ENCODE data around the gene KIF5A.

KIF5A gene

GRCh38 chr12:57535764-57536596 is 13.9 kb upstream of the KIF5A start:
- DNase-seq = no peak

DNA sequence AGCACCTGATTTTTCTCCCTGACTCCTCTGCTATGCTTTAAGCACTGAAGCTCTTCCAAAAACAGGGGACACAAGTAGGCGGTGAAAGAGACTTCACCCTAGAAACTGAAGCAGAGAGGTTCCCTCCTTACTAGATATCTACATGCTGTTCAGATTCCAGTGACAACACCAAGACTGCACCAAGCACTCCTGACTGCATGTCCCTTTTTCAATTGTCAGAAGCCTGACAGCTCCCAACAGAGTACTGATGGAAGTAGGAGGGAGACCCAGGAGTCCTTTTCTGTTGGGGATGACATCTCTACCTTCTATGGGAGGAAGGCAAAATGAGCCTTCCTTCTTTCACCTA is 13.3 kb upstream of the KIF5A start:
- DNase-seq = no peak

DNA sequence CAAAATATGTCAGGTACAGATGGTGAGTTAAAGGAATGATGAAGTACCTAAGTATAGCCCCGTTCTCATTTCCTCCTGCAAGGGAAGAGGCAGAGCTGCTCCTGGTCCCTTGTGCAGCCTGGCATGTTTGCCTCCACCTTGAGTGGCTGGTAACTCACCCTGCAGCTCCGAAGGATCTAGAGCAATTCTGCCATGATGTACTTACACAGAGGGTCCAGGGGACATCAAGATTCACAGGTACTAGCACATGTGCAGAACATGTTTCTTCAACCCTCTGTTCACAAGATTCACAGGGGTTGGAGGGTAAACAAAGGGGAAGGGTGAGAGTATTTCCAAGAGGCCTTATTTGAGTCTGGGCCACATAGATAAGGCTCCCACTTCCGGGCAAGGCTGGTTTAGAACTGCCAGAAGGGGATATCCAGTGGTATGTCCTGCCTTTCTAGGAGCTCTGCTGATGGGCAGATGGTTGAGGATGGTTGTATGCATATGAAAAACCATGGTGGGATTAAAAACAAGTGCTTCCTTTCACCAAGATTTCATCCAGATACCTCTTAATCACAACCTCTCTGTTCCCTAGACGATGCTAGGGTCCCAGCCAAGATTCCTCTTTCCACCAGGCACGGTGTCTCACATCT is 10.6 kb upstream of the KIF5A start:
- no peak for DNase-seq

- DNase-seq = no peak
Observed at GRCh38 chr12:57541001-57541400, 8.8 kb upstream of the KIF5A start.

- no peak for DNase-seq
Observed at GRCh38 chr12:57541717-57542116, 8.1 kb upstream of the KIF5A start.

DNA sequence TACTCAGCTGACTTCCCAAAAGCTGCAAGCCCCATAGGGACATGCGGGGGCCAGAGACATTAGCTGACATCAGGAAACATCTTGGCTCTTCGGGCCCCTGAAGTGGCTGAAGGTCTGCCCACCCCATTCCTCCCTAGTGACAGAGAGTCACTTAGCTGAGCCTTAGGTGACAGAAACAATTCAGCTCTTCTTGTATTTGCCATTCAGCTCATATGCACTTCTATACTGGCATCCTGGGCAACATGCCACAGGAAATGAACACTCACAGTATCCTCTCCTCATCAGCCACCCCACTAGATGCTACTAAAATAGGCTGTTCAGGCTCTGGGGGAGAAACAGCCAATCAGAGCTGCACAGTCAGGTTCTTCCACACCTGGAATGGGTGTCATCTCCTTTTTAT is 6.3 kb upstream of the KIF5A start:
- peak; percentile 71 for DNase-seq

DNA sequence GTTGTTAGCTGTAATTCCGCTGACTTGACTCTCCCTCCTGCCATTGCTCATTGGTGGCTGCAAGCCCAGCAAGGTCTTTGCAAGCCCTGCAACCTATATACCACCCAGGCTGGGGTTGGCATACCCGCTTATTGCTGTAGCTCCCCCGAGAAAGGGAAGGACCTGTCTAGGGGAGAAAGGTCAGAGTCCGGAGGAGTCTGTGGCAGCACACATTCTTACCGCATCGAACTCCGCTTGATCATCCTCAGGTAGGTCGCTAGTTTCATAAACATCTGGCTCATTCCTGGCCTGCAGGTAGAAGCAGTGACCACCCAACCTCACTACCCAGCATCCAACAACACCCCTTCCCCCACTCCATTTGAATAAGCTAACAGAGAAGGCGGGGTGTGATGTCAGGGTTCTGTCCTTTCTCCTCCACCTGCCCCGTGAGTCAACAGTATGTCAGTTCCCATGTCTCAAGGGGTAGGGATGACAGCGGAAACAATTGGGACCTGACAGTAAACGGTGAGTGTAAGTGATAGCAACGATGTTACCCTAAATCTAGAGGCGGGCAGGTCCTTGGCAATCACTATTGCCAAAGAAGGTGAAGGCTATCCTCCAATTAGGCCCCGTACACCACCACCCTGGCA is 3.9 kb upstream of the KIF5A start:
- peak; percentile 59 for DNase-seq

- peak; percentile 97 for DNase-seq
Observed at GRCh38 chr12:57546438-57547287, 3.2 kb upstream of the KIF5A start, which contains the start of gene DCTN2. TSS of gene DCTN2 (minus strand) at chr12:57547192. CDS start at chr12:57547063, 129 bp downstream.

DNA sequence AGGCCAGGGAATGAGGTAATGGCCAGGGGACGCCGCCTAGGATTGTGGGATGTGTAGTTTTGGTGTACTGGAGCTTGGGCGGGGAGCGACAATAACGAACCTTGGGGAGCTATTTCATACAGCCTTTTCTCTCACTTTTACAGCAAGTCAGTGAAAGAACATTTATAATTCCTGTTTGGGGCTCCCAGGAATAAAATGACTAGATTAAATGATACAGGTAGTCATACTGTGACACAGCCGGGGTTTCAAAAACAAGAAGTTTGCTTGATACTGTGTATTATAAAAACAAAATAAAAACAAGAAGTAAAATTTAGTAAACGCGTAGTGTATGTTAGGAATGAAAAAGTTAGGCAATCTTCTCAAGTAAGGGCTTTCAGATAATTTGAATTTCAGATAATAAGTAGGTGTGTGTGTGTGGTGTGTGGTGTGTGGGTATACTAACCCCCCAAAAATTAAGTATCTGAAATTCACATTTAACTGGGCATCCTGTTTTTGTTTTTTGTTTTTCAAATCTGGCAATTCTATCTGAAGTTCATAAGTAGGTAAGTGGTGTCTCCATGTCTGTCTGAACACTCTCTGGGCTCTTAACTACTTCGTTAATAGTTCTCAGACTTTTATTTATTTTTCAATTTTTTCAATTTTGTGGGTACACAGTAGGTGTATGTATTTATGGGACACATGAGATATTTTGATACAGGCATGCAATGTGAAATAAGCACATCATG is 2.4 kb upstream of the KIF5A start:
- DNase-seq = no peak

- no peak for DNase-seq
Observed at GRCh38 chr12:57548013-57548315, 1.9 kb upstream of the KIF5A start.

DNA sequence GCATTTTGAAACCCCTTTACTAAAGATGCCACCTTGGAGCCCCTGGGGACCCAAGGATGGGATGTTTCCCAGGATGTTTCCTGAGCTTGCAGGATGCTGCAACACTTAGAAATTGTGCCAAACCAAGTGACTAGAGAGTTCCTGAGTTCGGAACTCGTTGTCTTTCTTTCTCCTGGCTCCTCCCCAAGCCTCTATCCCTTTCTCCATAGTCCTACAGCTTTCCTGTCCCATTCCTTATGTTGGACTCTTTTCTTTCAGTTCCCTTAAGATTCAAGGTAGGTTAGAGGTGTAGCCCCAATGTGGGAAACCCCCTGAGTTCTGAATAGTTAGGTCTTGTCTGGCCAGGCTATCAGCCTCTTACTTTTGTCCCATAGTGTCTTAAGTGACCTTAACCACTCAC is 1.4 kb upstream of the KIF5A start:
- no peak for DNase-seq

GRCh38 chr12:57549203-57549908 is 488 bp upstream of the KIF5A start:
- DNase-seq = no peak

- DNase-seq = no peak
Observed at GRCh38 chr12:57550641-57551549, 1.1 kb downstream of the KIF5A start.

DNA sequence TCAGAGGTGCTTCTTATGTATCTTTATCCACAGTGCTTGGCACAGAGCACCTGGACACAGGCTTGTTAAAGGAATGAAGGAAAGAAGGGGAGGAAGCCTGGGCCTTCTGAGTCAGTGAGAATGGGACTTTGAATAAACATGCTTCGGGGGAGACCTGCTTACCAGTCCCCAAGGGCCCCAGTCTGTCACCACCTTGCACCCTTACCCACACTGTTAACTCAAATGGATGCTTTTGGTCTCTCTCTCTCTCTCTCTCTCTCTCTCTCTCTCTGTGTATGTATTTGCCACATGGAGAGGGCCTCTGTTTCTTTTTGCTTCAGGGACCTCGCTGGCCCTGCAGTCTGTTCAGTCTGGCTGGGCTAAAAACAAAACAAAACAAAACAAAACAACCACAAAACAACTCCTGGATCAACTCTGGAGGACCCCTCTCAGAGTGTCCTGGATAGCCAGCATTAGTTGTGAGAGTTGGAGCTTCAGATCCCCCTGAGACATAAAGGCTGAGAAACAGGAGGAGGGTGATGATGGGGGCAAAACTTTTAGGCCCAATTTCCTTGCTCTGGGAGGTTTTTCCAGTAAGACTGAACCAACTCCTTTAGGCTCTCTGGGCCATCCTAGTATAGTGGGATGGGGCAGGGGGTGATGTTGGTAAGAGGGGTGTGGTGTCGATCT is 1.9 kb downstream of the KIF5A start:
- DNase-seq = no peak

DNA sequence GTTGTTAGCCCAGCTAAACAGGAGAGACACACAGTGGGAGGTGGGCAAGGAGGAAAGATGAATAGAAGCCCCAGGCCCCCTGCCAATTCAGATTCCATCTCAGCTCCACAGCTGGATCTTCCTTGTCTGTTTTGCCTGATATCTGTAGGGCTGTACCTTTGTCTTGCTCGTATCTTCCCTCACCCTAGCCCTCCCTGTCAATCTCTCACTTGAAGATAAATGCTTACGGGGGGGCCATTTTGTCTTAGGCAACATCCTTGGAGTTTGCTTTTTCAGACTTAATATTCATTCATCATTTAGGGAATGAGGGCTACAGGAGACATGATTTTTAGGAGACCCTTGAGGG is 2.4 kb downstream of the KIF5A start:
- no peak for DNase-seq

GRCh38 chr12:57552835-57553313 is 3.0 kb downstream of the KIF5A start:
- no peak for DNase-seq

DNA sequence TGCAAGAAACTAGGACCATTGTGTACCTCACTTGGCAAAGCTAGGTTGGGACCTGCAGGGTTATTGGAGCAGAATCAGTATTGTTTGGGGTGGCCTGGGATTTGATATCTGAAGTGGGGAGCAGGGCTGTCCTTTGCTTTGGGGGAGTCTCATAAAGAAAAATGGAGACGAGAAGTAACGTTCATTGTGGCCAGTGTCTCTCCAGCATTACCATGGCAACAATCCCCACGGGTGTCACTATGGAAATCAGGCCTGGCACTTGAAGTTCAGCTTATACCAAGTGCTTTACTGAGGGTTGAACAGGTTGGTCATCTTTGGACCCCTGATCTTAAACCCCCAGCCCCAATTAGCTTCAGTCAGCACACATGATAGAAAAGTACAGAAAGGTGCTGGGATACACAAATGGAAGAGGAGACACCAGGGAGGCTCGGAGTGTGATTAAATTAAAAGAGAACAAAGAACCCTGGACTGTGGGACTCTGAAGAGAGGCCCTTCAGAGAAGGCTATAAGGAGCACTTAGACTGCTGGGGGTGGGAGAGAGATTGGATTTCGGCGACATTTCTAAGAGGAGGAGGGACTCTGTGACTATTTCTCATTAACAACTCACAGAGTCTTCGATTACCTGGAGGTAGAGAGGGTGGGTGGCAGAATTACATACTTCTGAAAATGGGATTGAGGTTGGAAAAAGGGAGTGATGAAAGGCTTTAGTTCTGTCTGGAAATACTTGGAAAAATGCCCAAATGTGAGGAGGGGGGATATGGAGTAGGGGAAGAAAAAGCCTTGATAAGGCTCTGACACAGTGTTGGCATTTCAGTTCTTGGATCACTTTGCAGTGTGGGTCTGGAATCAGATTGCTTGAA is 3.7 kb downstream of the KIF5A start:
- no peak for DNase-seq

- DNase-seq = no peak
Observed at GRCh38 chr12:57554453-57554852, 4.6 kb downstream of the KIF5A start.

DNA sequence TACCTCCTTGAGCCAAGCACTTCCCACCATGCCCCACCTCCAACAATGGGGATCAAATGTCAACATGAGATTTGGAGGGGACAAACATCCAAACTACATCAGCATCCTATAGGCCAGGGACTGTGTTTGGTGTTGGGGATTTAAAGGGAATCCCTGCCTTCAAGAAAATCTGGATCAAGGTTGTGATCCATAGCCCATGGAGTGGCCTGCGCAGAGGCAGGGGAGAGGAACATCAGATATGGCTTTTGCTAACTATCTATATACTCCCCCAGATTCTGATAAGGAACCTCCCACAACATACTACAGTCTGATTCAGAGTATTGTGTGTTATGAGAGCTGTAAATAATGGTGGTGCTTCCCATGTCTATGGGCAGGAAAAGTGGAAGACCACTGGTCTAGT is 5.1 kb downstream of the KIF5A start:
- no peak for DNase-seq

Measured in NCI-H510A (cell line).